ENCODE measurements around the gene MTTP.

The MTTP gene

GRCh38 chr4:99642725-99643489, 68.3 kb downstream of the MTTP start:
- DNase-seq (ENCODE audit: low read depth in 2 of 2) = no peak

GRCh38 chr4:99644453-99644852, 69.8 kb downstream of the MTTP start:
- DNase-seq (ENCODE audit: low read depth in 2 of 2) = no peak

GRCh38 chr4:99645036-99645435, 70.4 kb downstream of the MTTP start:
- DNase-seq (ENCODE audit: low read depth in 2 of 2) = no peak

GRCh38 chr4:99645638-99646037, 71.0 kb downstream of the MTTP start:
- DNase-seq (ENCODE audit: low read depth in 2 of 2) = no peak

GRCh38 chr4:99647071-99647470, 72.4 kb downstream of the MTTP start:
- no peak for DNase-seq (ENCODE audit: low read depth in 2 of 2)

- DNase-seq (ENCODE audit: low read depth in 2 of 2) = no peak
Observed at GRCh38 chr4:99648321-99648720, 73.7 kb downstream of the MTTP start.

- no peak for DNase-seq (ENCODE audit: low read depth in 2 of 2)
Observed at GRCh38 chr4:99649208-99649607, 74.6 kb downstream of the MTTP start.

- DNase-seq (ENCODE audit: low read depth in 2 of 2) = no peak
Observed at GRCh38 chr4:99649778-99650177, 75.2 kb downstream of the MTTP start.

- no peak for DNase-seq (ENCODE audit: low read depth in 2 of 2)
Observed at GRCh38 chr4:99651016-99651769, 76.6 kb downstream of the MTTP start.

GRCh38 chr4:99651811-99652485, 77.3 kb downstream of the MTTP start:
- DNase-seq (ENCODE audit: low read depth in 2 of 2) = no peak

GRCh38 chr4:99652596-99653436, 78.2 kb downstream of the MTTP start:
- DNase-seq (ENCODE audit: low read depth in 2 of 2) = no peak

GRCh38 chr4:99653916-99654315, 79.3 kb downstream of the MTTP start:
- no peak for DNase-seq (ENCODE audit: low read depth in 2 of 2)

- DNase-seq (ENCODE audit: low read depth in 2 of 2) = no peak
Observed at GRCh38 chr4:99654361-99654761, 79.7 kb downstream of the MTTP start.

- DNase-seq (ENCODE audit: low read depth in 2 of 2) = no peak
Observed at GRCh38 chr4:99655308-99656081, 80.9 kb downstream of the MTTP start.

- DNase-seq (ENCODE audit: low read depth in 2 of 2) = no peak
Observed at GRCh38 chr4:99657798-99658197, 83.2 kb downstream of the MTTP start, which contains the start of gene C4orf54. C4orf54 (minus strand) TSS chr4:99657828; CDS start chr4:99654648, 3,180 bp downstream.

GRCh38 chr4:99658666-99659065, 84.0 kb downstream of the MTTP start:
- no peak for DNase-seq (ENCODE audit: low read depth in 2 of 2)

- DNase-seq (ENCODE audit: low read depth in 2 of 2) = no peak
Observed at GRCh38 chr4:99661907-99662306, 87.3 kb downstream of the MTTP start.

- no peak for DNase-seq (ENCODE audit: low read depth in 2 of 2)
Observed at GRCh38 chr4:99664716-99665115, 90.1 kb downstream of the MTTP start.

GRCh38 chr4:99665983-99666382, 91.4 kb downstream of the MTTP start:
- no peak for DNase-seq (ENCODE audit: low read depth in 2 of 2)

GRCh38 chr4:99668472-99668871, 93.8 kb downstream of the MTTP start:
- no peak for DNase-seq (ENCODE audit: low read depth in 2 of 2)

- no peak for DNase-seq (ENCODE audit: low read depth in 2 of 2)
Observed at GRCh38 chr4:99669084-99669483, 94.5 kb downstream of the MTTP start.
